ENCODE data around the gene HOOK2. TPM values are rescaled to one million over a fixed set of nuclear protein-coding genes. Genes with fewer than 3 reads are reported as not detected.

The HOOK2 gene
- polyA plus RNA-seq, 6 donors from 2014 or later, result 1.1 to 7.1 (median 3.3) TPM

GRCh38 chr19:12767666-12768065 is 7.7 kb downstream of the HOOK2 start:
- ATAC-seq (ENCODE audit: low read depth in 2 of 2) (no peak), DNase-seq (no peak)
- Mint-ChIP-seq H3K36me3 (no peaks in the 10 kb centered on the region), H3K27ac (no peak overlapping the region), H3K4me1 (peaks cover 0 to 12% (median 11%) of the 10 kb centered on the region in 3 donors), H3K27me3 (no peaks in the 10 kb centered on the region), H3K4me3 (peak overlapping the region in 1 of 8 donors; percentile 25), H3K9me3 (peaks cover 0 to 1% (median 0%) of the 10 kb centered on the region in 7 donors)

DNA sequence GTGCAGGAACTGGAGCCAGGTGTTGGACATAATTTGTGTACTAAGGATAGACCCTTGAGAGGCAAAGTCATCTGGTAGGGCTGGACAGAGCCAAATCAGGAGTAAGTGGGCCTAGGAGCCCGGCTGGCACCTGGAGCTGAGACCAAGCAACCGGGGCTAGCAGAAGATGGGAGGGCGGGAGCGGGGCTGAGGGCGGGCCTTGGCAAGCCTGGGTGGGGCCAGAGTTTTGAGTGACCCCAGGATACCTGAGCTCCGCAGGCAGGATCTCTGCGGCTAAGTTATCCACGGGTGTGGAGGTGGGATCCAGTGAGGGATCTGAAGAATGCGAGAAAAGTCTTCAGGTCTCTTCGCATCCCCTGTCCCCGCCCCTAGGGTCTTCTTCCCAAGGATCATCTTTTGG is 8.2 kb downstream of the HOOK2 start:
- DNase-seq, result no peak
- H3K36me3 Mint-ChIP-seq, result no peaks in the 10 kb centered on the region
- H3K4me1 Mint-ChIP-seq, result peaks cover 0 to 12% (median 11%) of the 10 kb centered on the region in 3 donors
- no peaks in the 10 kb centered on the region for H3K27me3 Mint-ChIP-seq
- no peak overlapping the region for H3K27ac Mint-ChIP-seq
- ATAC-seq (ENCODE audit: low read depth in 2 of 2), result no peak
- peak overlapping the region in 1 of 8 donors; percentile 21 for H3K4me3 Mint-ChIP-seq
- H3K9me3 Mint-ChIP-seq, result peaks cover 0 to 1% (median 0%) of the 10 kb centered on the region in 7 donors

DNA sequence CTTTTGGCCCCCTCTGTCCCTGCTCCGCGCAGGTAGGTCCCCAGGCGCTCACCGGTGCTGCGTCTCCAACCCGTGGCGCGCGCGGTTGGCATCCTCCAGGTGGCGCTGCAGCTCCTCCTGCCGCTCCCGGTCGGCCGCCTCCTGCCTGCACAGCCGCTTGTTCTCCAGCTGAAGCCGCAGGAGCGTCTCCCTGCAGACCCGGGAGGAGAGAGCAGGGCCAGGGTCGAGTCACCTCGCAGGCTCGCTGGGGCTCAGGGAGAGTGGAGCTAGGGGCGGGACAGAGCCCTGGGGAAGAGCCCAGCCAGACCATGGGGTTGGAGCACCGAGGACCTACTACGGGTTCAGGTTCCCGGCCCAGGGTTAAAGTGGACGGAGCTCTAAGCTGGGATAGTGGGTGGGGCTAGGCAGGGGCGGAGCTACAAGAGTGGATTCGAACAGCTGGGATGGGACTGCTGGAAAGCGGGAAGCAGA is 9.3 kb downstream of the HOOK2 start:
- Mint-ChIP-seq H3K4me1 (peaks cover 0 to 12% (median 11%) of the 10 kb centered on the region in 3 donors), H3K9me3 (peaks cover 0 to 1% (median 0%) of the 10 kb centered on the region in 7 donors), H3K36me3 (no peaks in the 10 kb centered on the region), H3K27ac (peak overlapping the region in 1 of 6 donors; percentile 33), H3K4me3 (peak overlapping the region in 4 of 8 donors; percentile 9 to 74 (median 29)), H3K27me3 (no peaks in the 10 kb centered on the region)
- ATAC-seq (ENCODE audit: low read depth in 2 of 2) (peak; percentile 82 to 93), DNase-seq (peak; percentile 78)

DNA sequence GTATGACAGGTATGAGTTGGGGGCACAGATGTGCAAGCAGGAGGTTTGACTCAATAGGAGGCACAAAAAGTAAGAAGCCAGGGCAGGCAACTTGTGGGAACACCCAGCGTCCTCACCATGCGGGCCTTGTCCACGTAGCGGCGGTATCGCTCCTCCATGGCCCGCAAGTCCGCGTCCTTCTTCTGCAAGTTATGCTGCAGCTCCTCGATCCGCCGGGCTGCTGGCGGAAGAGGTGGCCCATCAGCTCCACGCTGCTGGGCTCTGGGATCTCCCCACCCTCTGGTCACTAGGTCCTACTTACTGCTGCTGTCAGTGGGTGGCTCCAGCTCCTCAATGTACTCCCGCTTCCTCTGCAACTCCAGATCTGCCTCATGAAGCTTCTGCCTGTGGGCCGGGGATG is 10.7 kb downstream of the HOOK2 start:
- peaks cover 3 to 17% (median 9%) of the 10 kb centered on the region in 3 donors for H3K4me1 Mint-ChIP-seq
- no peak overlapping the region for H3K4me3 Mint-ChIP-seq
- no peaks in the 10 kb centered on the region for H3K27me3 Mint-ChIP-seq
- peaks cover 0 to 1% (median 0%) of the 10 kb centered on the region in 7 donors for H3K9me3 Mint-ChIP-seq
- ATAC-seq (ENCODE audit: low read depth in 2 of 2), result no peak
- no peak for DNase-seq
- no peaks in the 10 kb centered on the region for H3K36me3 Mint-ChIP-seq
- peak overlapping the region in 1 of 6 donors; percentile 66 for H3K27ac Mint-ChIP-seq

GRCh38 chr19:12763100-12763499 is 12.3 kb downstream of the HOOK2 start:
- DNase-seq, result no peak
- no peak overlapping the region for H3K4me3 Mint-ChIP-seq
- H3K9me3 Mint-ChIP-seq, result peaks cover 0 to 1% (median 0%) of the 10 kb centered on the region in 7 donors
- peaks cover 7 to 17% (median 12%) of the 10 kb centered on the region in 3 donors for H3K4me1 Mint-ChIP-seq
- no peaks in the 10 kb centered on the region for H3K27me3 Mint-ChIP-seq
- H3K36me3 Mint-ChIP-seq, result no peaks in the 10 kb centered on the region
- H3K27ac Mint-ChIP-seq, result no peak overlapping the region
- ATAC-seq (ENCODE audit: low read depth in 2 of 2), result no peak

GRCh38 chr19:12759686-12760085 is 15.7 kb downstream of the HOOK2 start:
- peak overlapping the region in 2 of 8 donors; percentile 32 to 57 for H3K4me3 Mint-ChIP-seq

GRCh38 chr19:12757544-12758274 is 17.6 kb downstream of the HOOK2 start:
- peaks cover 5 to 9% (median 7%) of the 10 kb centered on the region in 3 donors for H3K4me1 Mint-ChIP-seq
- H3K36me3 Mint-ChIP-seq, result no peaks in the 10 kb centered on the region
- peak; percentile 72 to 77 for ATAC-seq (ENCODE audit: low read depth in 2 of 2)
- DNase-seq, result peak; percentile 48
- no peak overlapping the region for H3K27ac Mint-ChIP-seq
- H3K4me3 Mint-ChIP-seq, result peak overlapping the region; percentile 0 to 77 (median 20)
- H3K27me3 Mint-ChIP-seq, result peaks cover 3 to 34% (median 25%) of the 10 kb centered on the region in 3 donors
- no peaks in the 10 kb centered on the region for H3K9me3 Mint-ChIP-seq

More at GRCh38 chr19:12759686-12760085, 15.7 kb downstream of the HOOK2 start:
- Mint-ChIP-seq H3K9me3 (no peaks in the 10 kb centered on the region), H3K36me3 (no peaks in the 10 kb centered on the region), H3K4me1 (peaks cover 5 to 9% (median 7%) of the 10 kb centered on the region in 3 donors), H3K27ac (no peak overlapping the region), H3K27me3 (peaks cover 0 to 19% (median 16%) of the 10 kb centered on the region in 3 donors)
- ATAC-seq (ENCODE audit: low read depth in 2 of 2) (no peak), DNase-seq (no peak)

GRCh38 chr19:12756150-12756883 is 19.0 kb downstream of the HOOK2 start:
- DNase-seq, result no peak
- no peaks in the 10 kb centered on the region for H3K9me3 Mint-ChIP-seq
- no peak overlapping the region for H3K27ac Mint-ChIP-seq
- peaks cover 3 to 47% (median 34%) of the 10 kb centered on the region in 3 donors for H3K27me3 Mint-ChIP-seq
- H3K4me1 Mint-ChIP-seq, result peaks cover 5 to 9% (median 7%) of the 10 kb centered on the region in 3 donors
- H3K4me3 Mint-ChIP-seq, result peak overlapping the region in 1 of 8 donors; percentile 23
- no peaks in the 10 kb centered on the region for H3K36me3 Mint-ChIP-seq
- no peak for ATAC-seq (ENCODE audit: low read depth in 2 of 2)

DNA sequence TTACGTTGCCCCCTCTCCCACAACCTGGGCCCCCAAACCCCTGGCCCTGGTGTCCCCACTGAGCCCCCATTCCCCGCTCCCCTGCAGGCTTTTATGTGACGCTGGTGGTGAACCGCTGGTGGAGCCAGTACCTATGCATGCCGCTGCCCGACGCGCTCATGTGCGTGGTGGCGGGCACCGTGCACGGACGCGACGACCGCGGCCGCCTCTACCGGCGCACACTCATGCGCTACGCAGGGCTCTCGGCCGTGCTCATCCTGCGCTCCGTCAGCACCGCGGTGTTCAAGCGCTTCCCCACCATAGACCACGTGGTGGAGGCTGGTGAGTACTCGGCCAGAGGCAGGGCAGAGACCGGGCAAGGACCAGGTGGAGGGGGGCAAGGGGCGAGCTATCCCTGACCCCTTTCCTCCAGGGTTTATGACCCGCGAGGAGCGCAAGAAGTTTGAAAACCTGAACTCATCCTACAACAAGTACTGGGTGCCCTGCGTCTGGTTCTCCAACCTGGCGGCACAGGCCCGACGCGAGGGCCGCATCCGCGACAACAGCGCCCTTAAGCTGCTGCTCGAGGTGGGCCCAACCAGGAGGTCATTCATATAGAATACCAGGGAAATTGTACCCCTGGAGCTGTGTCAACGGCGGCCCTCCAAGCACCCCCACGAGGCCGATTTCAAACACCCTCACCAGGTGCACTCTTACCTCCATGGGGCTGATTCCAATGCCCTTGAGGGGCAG is 20.7 kb downstream of the HOOK2 start:
- H3K4me1 Mint-ChIP-seq, result peaks cover 5 to 9% (median 7%) of the 10 kb centered on the region in 3 donors
- no peak overlapping the region for H3K27ac Mint-ChIP-seq
- no peak for ATAC-seq (ENCODE audit: low read depth in 2 of 2)
- DNase-seq, result no peak
- peaks cover 3 to 63% (median 48%) of the 10 kb centered on the region in 3 donors for H3K27me3 Mint-ChIP-seq
- H3K36me3 Mint-ChIP-seq, result no peaks in the 10 kb centered on the region
- no peak overlapping the region for H3K4me3 Mint-ChIP-seq
- H3K9me3 Mint-ChIP-seq, result no peaks in the 10 kb centered on the region

DNA sequence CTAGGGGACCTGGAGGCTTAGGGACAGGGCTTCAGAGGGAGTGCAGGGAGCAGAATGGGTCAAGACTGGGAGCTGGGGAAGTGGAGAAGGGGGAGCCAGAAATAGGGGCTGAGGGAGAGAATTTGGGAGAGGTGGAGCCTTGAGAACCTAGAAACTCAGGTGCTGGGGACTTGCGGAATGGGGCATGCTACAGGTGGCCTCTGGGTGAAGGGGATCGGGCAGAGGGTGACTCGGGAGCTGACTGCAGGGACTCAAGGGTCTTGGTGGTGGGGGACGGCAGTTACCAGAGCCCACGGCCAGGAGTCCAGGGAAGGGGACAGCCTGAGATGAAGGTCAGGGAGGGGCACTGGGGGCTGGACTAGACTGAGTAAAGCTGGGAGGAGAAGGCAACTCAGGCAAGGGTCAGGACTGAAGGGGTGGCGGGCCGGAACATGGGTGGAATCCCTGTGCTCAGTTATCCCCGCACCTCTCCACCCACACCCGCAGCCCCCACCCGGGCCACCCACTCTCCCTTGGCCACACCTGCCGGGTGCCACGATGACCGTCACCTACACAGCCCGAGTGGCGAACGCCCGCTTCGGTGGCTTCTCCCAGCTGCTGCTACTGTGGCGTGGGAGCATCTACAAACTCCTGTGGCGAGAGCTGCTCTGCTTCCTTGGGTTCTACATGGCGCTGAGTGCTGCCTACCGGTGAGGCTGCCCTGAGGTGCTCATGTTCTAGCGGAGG is 23.1 kb downstream of the HOOK2 start:
- Mint-ChIP-seq H3K4me1 (peaks cover 4 to 19% (median 5%) of the 10 kb centered on the region in 3 donors), H3K27ac (no peak overlapping the region), H3K36me3 (peaks cover 12 to 13% of the 10 kb centered on the region in 2 donors), H3K4me3 (no peak overlapping the region), H3K9me3 (peaks cover 5 to 11% (median 9%) of the 10 kb centered on the region in 7 donors), H3K27me3 (peaks cover 3 to 71% (median 48%) of the 10 kb centered on the region in 3 donors)
- no peak for ATAC-seq (ENCODE audit: low read depth in 2 of 2)
- no peak for DNase-seq

- Mint-ChIP-seq H3K27ac (no peak within 1 kb of the TSS), H3K36me3 (peaks cover 12 to 15% of the 10 kb centered on the region in 2 donors), H3K4me1 (peaks cover 4 to 19% (median 5%) of the 10 kb centered on the region in 3 donors), H3K27me3 (peaks cover 3 to 71% (median 48%) of the 10 kb centered on the region in 3 donors), H3K9me3 (peaks cover 5 to 11% (median 9%) of the 10 kb centered on the region in 7 donors), H3K4me3 (no peak within 1 kb of the TSS)
- ATAC-seq (ENCODE audit: low read depth in 2 of 2) (no peak), DNase-seq (no peak)
Observed at GRCh38 chr19:12751635-12752034, 23.7 kb downstream of the HOOK2 start, which contains the start of gene BEST2. BEST2 (plus strand) TSS chr19:12751791; CDS start chr19:12752593, 802 bp downstream.

DNA sequence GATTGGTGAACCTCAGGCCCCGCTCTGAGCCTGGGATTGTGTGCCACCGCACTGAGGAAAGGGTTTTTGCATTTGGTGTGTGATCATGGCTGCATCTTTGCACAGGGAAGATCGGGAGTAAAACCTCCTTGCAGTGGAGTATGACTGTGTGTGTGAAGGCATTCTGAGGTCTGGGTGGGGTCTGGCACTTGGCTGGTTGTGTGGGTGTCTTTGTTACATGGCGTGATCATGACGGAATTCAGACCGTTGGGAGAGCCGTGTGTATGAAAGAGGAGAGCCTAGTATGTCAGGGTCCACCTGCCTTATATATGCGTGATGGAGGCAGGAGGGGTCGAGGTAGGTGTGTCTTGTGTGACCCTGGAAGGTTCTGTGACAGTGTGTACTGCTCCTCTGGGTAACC is 24.5 kb downstream of the HOOK2 start:
- Mint-ChIP-seq H3K36me3 (peaks cover 12 to 18% of the 10 kb centered on the region in 2 donors), H3K4me1 (peaks cover 4 to 19% (median 5%) of the 10 kb centered on the region in 3 donors), H3K27ac (no peak overlapping the region), H3K4me3 (no peak overlapping the region), H3K27me3 (peaks cover 3 to 63% (median 42%) of the 10 kb centered on the region in 3 donors), H3K9me3 (peaks cover 5 to 11% (median 9%) of the 10 kb centered on the region in 7 donors)
- no peak for DNase-seq
- ATAC-seq (ENCODE audit: low read depth in 2 of 2), result no peak

All from naive B cell (primary cell).